MCF 10A (cell line): Measurements from ENCODE around the gene ERCC5. TPM values are rescaled to one million over a fixed set of nuclear protein-coding genes. Genes with fewer than 3 reads are reported as not detected.

Source experiments
- BruUV-seq: library from RNA; stranded (reverse); fragments of 400-500 nt; replicated peaks from 2 replicates; lab custom pipeline; 2021; lab: Mats Ljungman, UMichigan
- CTCF ChIA-PET: fragments of 300-600 bp; sonication (Branson Sonifier 250); formaldehyde crosslinking; extraction: SDS; loops from one replicate; lab custom pipeline; 2021; ENCODE audit warnings: antibody characterized with exemption, inconsistent platforms; lab: Yijun Ruan, JAX
- POLR2A ChIA-PET: fragments of 300-600, 350-650 bp; sonication (Branson Sonifier 250); formaldehyde crosslinking; extraction: SDS; loops from one replicate; lab custom pipeline; 2020; ENCODE audit warnings: antibody characterized with exemption, inconsistent platforms; lab: Yijun Ruan, JAX
- DNase-seq: peaks from one replicate; pipeline ENCODE4 v3.0.0-alpha.2; 2018; ENCODE audit not compliant: unreplicated experiment
- H3K27ac Mint-ChIP-seq: one replicate; pipeline ENCODE4 v1.8.0; 2022; ENCODE audit warnings: mild to moderate bottlenecking, low read depth, mixed read lengths; ENCODE audit not compliant: unreplicated experiment
- H3K27me3 Mint-ChIP-seq: one replicate; pipeline ENCODE4 v1.8.0; 2022; ENCODE audit warnings: mixed read lengths; ENCODE audit not compliant: insufficient read depth, unreplicated experiment
- H3K36me3 Mint-ChIP-seq: one replicate; pipeline ENCODE4 v1.8.0; 2022; ENCODE audit warnings: mild to moderate bottlenecking, moderate library complexity, mixed read lengths; ENCODE audit not compliant: insufficient read depth, unreplicated experiment
- H3K4me1 Mint-ChIP-seq: one replicate; pipeline ENCODE4 v1.8.0; 2022; ENCODE audit warnings: mixed read lengths; ENCODE audit not compliant: insufficient read depth, unreplicated experiment
- H3K4me3 Mint-ChIP-seq: one replicate; pipeline ENCODE4 v1.8.0; 2022; ENCODE audit warnings: mild to moderate bottlenecking, moderate library complexity, mixed read lengths; ENCODE audit not compliant: unreplicated experiment
- H3K9me3 Mint-ChIP-seq: one replicate; pipeline ENCODE4 v1.8.0; 2022; ENCODE audit warnings: mixed read lengths; ENCODE audit not compliant: unreplicated experiment
- CTCF ChIP-seq: fragments of 200-600 bp; IDR thresholded peaks from one replicate; pipeline ENCODE4 v1.8.0; 2022; ENCODE audit warnings: antibody characterized with exemption, mild to moderate bottlenecking; ENCODE audit not compliant: unreplicated experiment
- intact Hi-C: fragments of 100-400 bp; cut with micrococcal nuclease; formaldehyde crosslinking; loops from 2 replicates; pipeline ENCODE4 v1.14.1; 2022
- total RNA-seq: library from RNA; stranded (reverse); gene quantifications from 2 replicates; pipeline ENCODE4 v1.2.3, GENCODE V29; 2022

ERCC5 gene
- total RNA-seq, 1 experiment from 2014 or later, result 68.1 TPM

GRCh38 chr13:102830646-102831045 is 15.2 kb upstream of the ERCC5 start:
- Mint-ChIP-seq H3K9me3 (no peaks in the 10 kb centered on the region), H3K4me1 (peaks cover 20% of the 10 kb centered on the region), H3K27me3 (no peaks in the 10 kb centered on the region), H3K4me3 (no peak overlapping the region), H3K27ac (no peak overlapping the region), H3K36me3 (peaks cover 40% of the 10 kb centered on the region)
- ChIA-PET POLR2A (interaction anchor here (4.0 kb wide), 1 partner anchor 15 kb away, joined by 28 read pairs; the partner anchor contains the start of gene ERCC5), CTCF (interaction anchor here (0.9 to 1.2 kb wide), 3 partner anchors 15 to 239 kb away, joined by 3 to 4 read pairs (median 3); no protein-coding TSS in a partner anchor)
- intact Hi-C loops, result no loop called here
- BruUV-seq, result no TSS peak
- DNase-seq, result peak; percentile 51
- TF ChIP-seq CTCF, result no peak

- DNase-seq, result no peak
- Mint-ChIP-seq H3K27ac (no peak overlapping the region), H3K4me3 (no peak overlapping the region), H3K4me1 (no peaks in the 10 kb centered on the region), H3K9me3 (no peaks in the 10 kb centered on the region), H3K36me3 (peaks cover 64% of the 10 kb centered on the region), H3K27me3 (no peaks in the 10 kb centered on the region)
- POLR2A ChIA-PET, result interaction anchor here (1.3 to 3.0 kb wide), 2 partner anchors 9 to 10 kb away, joined by 3 to 9 read pairs; partner anchors contain the start of gene ERCC5
- TF ChIP-seq CTCF, result no peak
- BruUV-seq, result no TSS peak
- CTCF ChIA-PET, result interaction anchor here (0.8 to 1.4 kb wide), 2 partner anchors 36 to 1267 kb away, joined by 3 read pairs; no protein-coding TSS in a partner anchor
- intact Hi-C loops, result no loop called here
These were observed 9.4 kb upstream of the ERCC5 start for GRCh38 chr13:102836471-102836870.

DNA sequence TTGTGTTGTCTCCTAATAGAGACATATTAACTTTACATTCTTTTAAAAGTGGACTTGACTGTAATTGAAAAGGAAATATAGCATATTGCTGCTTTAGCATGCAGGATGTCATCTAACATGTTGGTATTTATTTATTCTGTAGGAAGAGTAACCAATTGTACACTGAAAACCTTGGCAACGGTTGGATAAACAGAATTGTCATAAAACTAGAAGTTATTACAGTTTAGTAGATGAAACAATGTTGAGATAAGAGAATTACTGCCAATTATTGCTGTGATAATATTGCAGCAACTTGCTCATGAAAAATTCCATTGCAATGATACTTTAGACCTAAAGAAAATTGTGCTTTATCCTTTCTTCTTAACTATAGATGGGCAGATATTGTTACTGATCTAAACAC is 7.6 kb upstream of the ERCC5 start:
- H3K36me3 Mint-ChIP-seq, result peaks cover 62% of the 10 kb centered on the region
- no peak for DNase-seq
- no peak overlapping the region for H3K27ac Mint-ChIP-seq
- no peaks in the 10 kb centered on the region for H3K9me3 Mint-ChIP-seq
- H3K4me3 Mint-ChIP-seq, result no peak overlapping the region
- TF ChIP-seq CTCF, result no peak
- no peaks in the 10 kb centered on the region for H3K4me1 Mint-ChIP-seq
- BruUV-seq, result no TSS peak
- intact Hi-C loops, result no loop called here
- H3K27me3 Mint-ChIP-seq, result no peaks in the 10 kb centered on the region
- POLR2A ChIA-PET, result interaction anchor here (1.0 kb wide), 1 partner anchor 12 kb away, joined by 3 read pairs; no protein-coding TSS in a partner anchor
- CTCF ChIA-PET, result no interaction called here

GRCh38 chr13:102838982-102839381 is 6.8 kb upstream of the ERCC5 start:
- Mint-ChIP-seq H3K4me1 (no peaks in the 10 kb centered on the region), H3K9me3 (no peaks in the 10 kb centered on the region), H3K36me3 (peaks cover 60% of the 10 kb centered on the region), H3K27me3 (no peaks in the 10 kb centered on the region), H3K4me3 (no peak overlapping the region), H3K27ac (peak overlapping the region; percentile 18)
- BruUV-seq, result no TSS peak
- no peak for TF ChIP-seq CTCF
- intact Hi-C loops, result no loop called here
- no peak for DNase-seq
- CTCF ChIA-PET, result no interaction called here
- POLR2A ChIA-PET, result no interaction called here
